ENCODE measurements around the gene G2E3. TPM values are rescaled to one million over a fixed set of nuclear protein-coding genes. Genes with fewer than 3 reads are reported as not detected.
A peak's percentile ranks its signal among the peaks of the same experiment; 100 is the strongest.

Gene G2E3
- total and polyA plus RNA-seq, 8 donors: 16.8 to 39.4 (median 32.4) TPM

GRCh38 chr14:30520536-30520935 is 38.4 kb upstream of the G2E3 start:
- H3K27ac ChIP-seq: no peak overlapping the region
- DNase-seq: no peak
- no peak for ATAC-seq
- H3K9me3 ChIP-seq: no peaks in the 10 kb centered on the region
- no peaks in the 10 kb centered on the region for H3K36me3 ChIP-seq
- intact Hi-C loops (cut with DNase I): loop anchor here in 1 of 2 donors (10.0 kb wide), 1 partner anchor 146 kb away; no protein-coding TSS in a partner anchor
- H3K27me3 ChIP-seq: no peaks in the 10 kb centered on the region
- TF ChIP-seq, protein P1, sequence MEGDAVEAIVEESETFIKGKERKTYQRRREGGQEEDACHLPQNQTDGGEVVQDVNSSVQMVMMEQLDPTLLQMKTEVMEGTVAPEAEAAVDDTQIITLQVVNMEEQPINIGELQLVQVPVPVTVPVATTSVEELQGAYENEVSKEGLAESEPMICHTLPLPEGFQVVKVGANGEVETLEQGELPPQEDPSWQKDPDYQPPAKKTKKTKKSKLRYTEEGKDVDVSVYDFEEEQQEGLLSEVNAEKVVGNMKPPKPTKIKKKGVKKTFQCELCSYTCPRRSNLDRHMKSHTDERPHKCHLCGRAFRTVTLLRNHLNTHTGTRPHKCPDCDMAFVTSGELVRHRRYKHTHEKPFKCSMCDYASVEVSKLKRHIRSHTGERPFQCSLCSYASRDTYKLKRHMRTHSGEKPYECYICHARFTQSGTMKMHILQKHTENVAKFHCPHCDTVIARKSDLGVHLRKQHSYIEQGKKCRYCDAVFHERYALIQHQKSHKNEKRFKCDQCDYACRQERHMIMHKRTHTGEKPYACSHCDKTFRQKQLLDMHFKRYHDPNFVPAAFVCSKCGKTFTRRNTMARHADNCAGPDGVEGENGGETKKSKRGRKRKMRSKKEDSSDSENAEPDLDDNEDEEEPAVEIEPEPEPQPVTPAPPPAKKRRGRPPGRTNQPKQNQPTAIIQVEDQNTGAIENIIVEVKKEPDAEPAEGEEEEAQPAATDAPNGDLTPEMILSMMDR (IDR thresholded peaks at IDR 0.05): no peak
- no peak overlapping the region for H3K4me3 ChIP-seq
- no peaks in the 10 kb centered on the region for H3K4me1 ChIP-seq

GRCh38 chr14:30521899-30522736 is 36.8 kb upstream of the G2E3 start:
- peak in 2 of 4 donors; percentile 6 to 15 for DNase-seq
- H3K27me3 ChIP-seq: no peaks in the 10 kb centered on the region
- H3K27ac ChIP-seq: no peak overlapping the region
- no peak overlapping the region for H3K4me3 ChIP-seq
- intact Hi-C loops (cut with DNase I): loop anchor here in 1 of 2 donors (10.0 kb wide), 1 partner anchor 147 kb away; no protein-coding TSS in a partner anchor
- no peaks in the 10 kb centered on the region for H3K9me3 ChIP-seq
- ATAC-seq: peak; percentile 57
- no peaks in the 10 kb centered on the region for H3K36me3 ChIP-seq
- H3K4me1 ChIP-seq: no peaks in the 10 kb centered on the region
- TF ChIP-seq, protein P1 (IDR thresholded peaks at IDR 0.05): peak; percentile 61

- no peak overlapping the region for H3K4me3 ChIP-seq
- no peaks in the 10 kb centered on the region for H3K4me1 ChIP-seq
- DNase-seq (no peak), ATAC-seq (no peak)
- intact Hi-C loops (cut with DNase I): loop anchor here in 1 of 2 donors (10.0 kb wide), 1 partner anchor 151 kb away; no protein-coding TSS in a partner anchor
- TF ChIP-seq, protein P1 (IDR thresholded peaks at IDR 0.05): no peak
- H3K36me3 ChIP-seq: no peaks in the 10 kb centered on the region
- no peaks in the 10 kb centered on the region for H3K9me3 ChIP-seq
- H3K27ac ChIP-seq: no peak overlapping the region
- H3K27me3 ChIP-seq: no peaks in the 10 kb centered on the region
These were observed 33.1 kb upstream of the G2E3 start for GRCh38 chr14:30525833-30526232.

DNA sequence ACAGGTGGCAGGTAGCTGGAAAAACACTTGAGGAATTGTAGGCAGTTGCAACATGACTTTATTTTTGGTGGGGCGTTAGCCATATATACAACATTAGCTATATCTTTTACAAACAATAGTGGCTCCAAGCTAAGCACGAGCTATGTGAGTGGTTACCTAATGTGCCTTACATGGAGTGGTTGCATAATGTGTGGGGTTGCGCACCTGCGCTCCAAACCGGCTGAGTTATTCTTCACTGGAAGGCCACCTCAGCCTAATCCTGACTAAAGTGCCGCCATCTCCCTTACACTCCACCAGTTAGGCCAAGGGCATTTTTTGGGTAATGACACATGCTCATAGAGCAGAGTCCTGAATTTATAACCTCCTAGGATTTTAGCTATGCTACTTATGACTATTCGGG is 31.8 kb upstream of the G2E3 start:
- no peak for DNase-seq
- no peaks in the 10 kb centered on the region for H3K4me1 ChIP-seq
- TF ChIP-seq, protein P1 (IDR thresholded peaks at IDR 0.05): no peak
- H3K27ac ChIP-seq: no peak overlapping the region
- H3K27me3 ChIP-seq: no peaks in the 10 kb centered on the region
- no peaks in the 10 kb centered on the region for H3K36me3 ChIP-seq
- intact Hi-C loops (cut with DNase I): loop anchor here in 1 of 2 donors (10.0 kb wide), 1 partner anchor 152 kb away; no protein-coding TSS in a partner anchor
- H3K4me3 ChIP-seq: no peak overlapping the region
- H3K9me3 ChIP-seq: no peaks in the 10 kb centered on the region
- no peak for ATAC-seq

DNA sequence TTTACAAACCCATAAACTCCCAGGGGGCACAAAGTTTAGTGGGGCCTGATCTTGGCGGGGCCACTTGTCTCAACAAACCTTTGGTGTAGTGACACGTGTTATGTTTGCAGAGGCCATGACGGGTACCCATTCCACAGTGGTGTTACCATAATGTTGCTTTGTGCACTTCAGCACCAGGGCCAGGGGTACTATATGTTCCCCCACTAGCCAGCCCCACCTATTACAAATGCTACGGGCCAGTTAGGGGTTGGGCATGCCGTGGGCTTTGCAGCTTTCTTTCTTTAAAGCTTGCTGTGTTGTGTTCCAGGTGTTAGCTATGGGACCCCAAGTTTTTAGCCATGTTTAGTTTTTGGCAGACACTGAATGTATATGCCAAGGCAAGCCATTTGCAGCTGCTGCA is 30.8 kb upstream of the G2E3 start:
- TF ChIP-seq, protein P1 (IDR thresholded peaks at IDR 0.05): no peak
- no peaks in the 10 kb centered on the region for H3K9me3 ChIP-seq
- H3K4me3 ChIP-seq: no peak overlapping the region
- H3K27ac ChIP-seq: no peak overlapping the region
- ATAC-seq (no peak), DNase-seq (no peak)
- intact Hi-C loops (cut with DNase I): loop anchor here in 1 of 2 donors (10.0 kb wide), 1 partner anchor 153 kb away; no protein-coding TSS in a partner anchor
- H3K4me1 ChIP-seq: no peaks in the 10 kb centered on the region
- no peaks in the 10 kb centered on the region for H3K27me3 ChIP-seq
- H3K36me3 ChIP-seq: no peaks in the 10 kb centered on the region
